SH-SY5Y (cell line): Measurements from ENCODE around the gene FBXO3.

Experiments
- GATA2 ChIP-seq: IDR thresholded peaks from 2 replicates; pipeline ENCODE4 v1.6.1; 2011; ENCODE audit warnings: mild to moderate bottlenecking, low read depth, low read length
- GATA3 ChIP-seq: IDR thresholded peaks from 2 replicates; pipeline ENCODE4 v1.6.1; 2011; ENCODE audit warnings: low read depth, mild to moderate bottlenecking, low read length, moderate library complexity

- TF ChIP-seq GATA2 (no peak), GATA3 (no peak)
Measured at GRCh38 chr11:33774736-33775466, 581 bp upstream of the FBXO3 start.
